SH-SY5Y (cell line): ENCODE measurements around the gene TBXAS1.

Experiments used
- GATA2 ChIP-seq: IDR thresholded peaks from 2 replicates; pipeline ENCODE4 v1.6.1; 2011; ENCODE audit warnings: mild to moderate bottlenecking, low read depth, low read length
- GATA3 ChIP-seq: IDR thresholded peaks from 2 replicates; pipeline ENCODE4 v1.6.1; 2011; ENCODE audit warnings: low read depth, mild to moderate bottlenecking, low read length, moderate library complexity

- TF ChIP-seq GATA2 (no peak), GATA3 (no peak)
Observed at GRCh38 chr7:140050100-140050499, 221.0 kb downstream of the TBXAS1 start.
